Endothelial cell of umbilical vein (primary cell): ENCODE results near the gene IL36G. TPM values are rescaled to one million over a fixed set of nuclear protein-coding genes. Genes with fewer than 3 reads are reported as not detected.

Experiments used
- BruUV-seq: library from RNA; stranded (reverse); fragments of 400-500 nt; replicated peaks from 2 replicates; lab custom pipeline; 2021; lab: Mats Ljungman, UMichigan
- CTCF ChIA-PET: fragments of 300-600, 350-600 bp; sonication (Branson Sonifier 250); formaldehyde crosslinking; loops from one replicate; lab custom pipeline; 2021; ENCODE audit warnings: antibody characterized with exemption, inconsistent platforms; lab: Charles Lee
- POLR2A ChIA-PET: fragments of 300-600, 350-600 bp; sonication (Branson Sonifier 250); formaldehyde crosslinking; loops from one replicate; lab custom pipeline; 2021; ENCODE audit warnings: antibody characterized with exemption, inconsistent platforms; lab: Charles Lee
- DNase-seq: peaks from one replicate; pipeline ENCODE4 v3.0.0-alpha.2; 2011; ENCODE audit warnings: low read depth, low spot score
- FAIRE-seq: peaks from 2 replicates; lab custom pipeline; 2011; peaks lifted over from hg19 to GRCh38; lab: Jason Lieb, UNC
- H2AFZ ChIP-seq: 2 replicates; pipeline ENCODE4 v1.6.0; 2012; ENCODE audit warnings: low read depth, low read length, control low read depth, inconsistent platforms
- H3K27ac ChIP-seq: 2 replicates; pipeline ENCODE4 v1.5.1; 2011; ENCODE audit warnings: low read depth, mild to moderate bottlenecking, control low read depth, low read length, moderate library complexity; ENCODE audit not compliant: insufficient read depth
- H3K27me3 ChIP-seq, 2 experiments: 2 replicates each; pipeline versions ENCODE4 v1.6.0 to v1.6.1; 2011; ENCODE audit warnings: low read length in 2 of 2, mixed read lengths in 1 of 2; ENCODE audit not compliant: control insufficient read depth in 2 of 2, insufficient read depth in 2 of 2
- H3K36me3 ChIP-seq, 2 experiments: 2 replicates in 1 of 2; 3 replicates in 1 of 2; pipeline ENCODE4 v1.5.1; 2011; ENCODE audit warnings: low read length in 2 of 2, mild to moderate bottlenecking in 1 of 2, moderate library complexity in 1 of 2; ENCODE audit not compliant: control insufficient read depth in 2 of 2, insufficient read depth in 2 of 2; ENCODE audit errors: extremely low read depth in 1 of 2
- H3K4me1 ChIP-seq: 3 replicates; pipeline ENCODE4 v1.5.1; 2011; ENCODE audit warnings: mild to moderate bottlenecking, low read length; ENCODE audit not compliant: control insufficient read depth, insufficient read depth; ENCODE audit errors: extremely low read depth
- H3K4me2 ChIP-seq: 2 replicates; pipeline ENCODE4 v1.6.1; 2011; ENCODE audit warnings: low read length, control low read depth, mixed read lengths; ENCODE audit not compliant: insufficient read depth
- H3K4me3 ChIP-seq, 3 experiments: fragments of 200-600 bp in 1 of 3; sonication (generic), shearing (Covaris generic) in 1 of 3; replicated peaks in 1 of 3; 2 replicates each; pipeline ENCODE4 v1.5.1; 2011 to 2016; ENCODE audit warnings: control low read depth in 3 of 3, low read length in 3 of 3, mild to moderate bottlenecking in 2 of 3, inconsistent platforms in 1 of 3, low read depth in 1 of 3, moderate library complexity in 1 of 3; ENCODE audit not compliant: insufficient read depth in 1 of 3
- H3K79me2 ChIP-seq: 2 replicates; pipeline ENCODE4 v1.6.0; 2012; ENCODE audit warnings: low read length, inconsistent platforms; ENCODE audit not compliant: control insufficient read depth, insufficient read depth
- H3K9ac ChIP-seq: replicated peaks from 2 replicates; pipeline ENCODE3; 2011; ENCODE audit warnings: low read length, control low read depth; ENCODE audit not compliant: insufficient read depth; ENCODE audit errors: extremely low read depth
- H3K9me1 ChIP-seq: replicated peaks from 3 replicates; pipeline ENCODE4 v1.6.0; 2011; ENCODE audit warnings: mild to moderate bottlenecking, low read length; ENCODE audit not compliant: control insufficient read depth, insufficient read depth; ENCODE audit errors: extremely low read depth
- H3K9me3 ChIP-seq: replicated peaks from 2 replicates; pipeline ENCODE4 v1.5.1; 2012; ENCODE audit warnings: low read length, inconsistent platforms; ENCODE audit not compliant: control insufficient read depth, insufficient read depth
- H4K20me1 ChIP-seq: replicated peaks from 2 replicates; pipeline ENCODE3; 2011; ENCODE audit warnings: mild to moderate bottlenecking, low read length; ENCODE audit not compliant: control insufficient read depth, insufficient read depth; ENCODE audit errors: extremely low read depth
- CTCF ChIP-seq, 2 donors: IDR thresholded peaks; 1 replicate in 1 of 2; 2 replicates in 1 of 2; pipeline ENCODE4 v1.5.1; 2011; ENCODE audit warnings: low read length in 2 of 2, mild to moderate bottlenecking in 2 of 2, moderate library complexity in 2 of 2, control low read depth in 1 of 2, inconsistent platforms in 1 of 2, low read depth in 1 of 2; ENCODE audit not compliant: insufficient read depth in 1 of 2; ENCODE audit errors: extremely low read depth in 1 of 2
- EZH2 ChIP-seq: IDR thresholded peaks from 2 replicates; pipeline ENCODE4 v1.6.1; 2012; ENCODE audit warnings: borderline replicate concordance, low read depth, mild to moderate bottlenecking, moderate library complexity, low read length, inconsistent platforms; ENCODE audit not compliant: severe bottlenecking
- FOS ChIP-seq: IDR thresholded peaks from 2 replicates; pipeline ENCODE4 v1.6.1; 2011; ENCODE audit warnings: mild to moderate bottlenecking, low read length, moderate library complexity, borderline replicate concordance; ENCODE audit not compliant: insufficient read depth
- GATA2 ChIP-seq: IDR thresholded peaks from 2 replicates; pipeline ENCODE4 v1.7.0; 2011; ENCODE audit warnings: low read depth, mild to moderate bottlenecking, moderate library complexity, mixed read lengths, low read length; ENCODE audit not compliant: insufficient read length, insufficient read depth
- JUN ChIP-seq: IDR thresholded peaks from 2 replicates; pipeline ENCODE4 v1.6.1; 2011; ENCODE audit warnings: borderline replicate concordance, low read depth; ENCODE audit not compliant: insufficient read length, insufficient read depth
- MAX ChIP-seq: IDR thresholded peaks from 2 replicates; pipeline ENCODE4 v1.6.1; 2011; ENCODE audit not compliant: insufficient read depth, insufficient read length
- MYC ChIP-seq: IDR thresholded peaks from one replicate; pipeline ENCODE4 v1.6.1; 2011; ENCODE audit warnings: mild to moderate bottlenecking, low read depth, low read length
- POLR2A ChIP-seq: IDR thresholded peaks from 2 replicates; pipeline ENCODE4 v1.6.1; 2012; ENCODE audit warnings: low read depth, mild to moderate bottlenecking, control low read depth, low read length
- POLR2AphosphoS5 ChIP-seq: IDR thresholded peaks from 2 replicates; pipeline ENCODE4 v1.6.1; 2012; ENCODE audit warnings: low read depth, mild to moderate bottlenecking, control low read depth, low read length, moderate library complexity; ENCODE audit not compliant: insufficient read depth
- dilution Hi-C: fragments of 300-500 bp; cut with MboI; formaldehyde crosslinking; loops from one replicate; pipeline ENCODE4 v1.15.0; 2019; ENCODE audit warnings: low sequenced_read_pairs; ENCODE audit not compliant: extremely low pct_ligation_motif_present
- intact Hi-C: fragments of 100-400 bp; cut with micrococcal nuclease; formaldehyde crosslinking; loops from one replicate; pipeline ENCODE4 v1.10.0; 2022
- polyA plus RNA-seq, 4 experiments: library from polyadenylated mRNA; depleted of rRNA in 3 of 4; stranded (reverse) in 3 of 4; unstranded in 1 of 4; fragments of >200 nt; gene quantifications; 2 replicates each; pipeline versions ENCODE4 v1.2.1 to v1.2.3, GENCODE V29; 2011 to 2012; ENCODE audit warnings: missing spikeins in 1 of 4
- total RNA-seq: library from RNA; stranded (reverse); gene quantifications from 2 replicates; pipeline ENCODE4 v1.2.3, GENCODE V29; 2021

The IL36G gene
- total and polyA plus RNA-seq, 2 donors (not counting 3 experiments of a cell fraction or from before 2014, with no cell fraction given): not detected

GRCh38 chr2:113015042-113015441, 37.2 kb downstream of the IL36G start:
- Histone ChIP-seq H2AFZ (no peak overlapping the region), H3K4me2 (no peak overlapping the region), H3K36me3 (no peaks in the 10 kb centered on the region), H3K27ac (no peak overlapping the region), H3K9me1 (no peaks in the 10 kb centered on the region), H3K4me1 (no peaks in the 10 kb centered on the region), H3K9ac (no peak overlapping the region), H3K27me3 (peaks cover 0 to 6% of the 10 kb centered on the region in 2 experiments), H3K9me3 (no peaks in the 10 kb centered on the region), H4K20me1 (no peaks in the 10 kb centered on the region), H3K79me2 (no peaks in the 10 kb centered on the region), H3K4me3 (no peak overlapping the region)
- intact Hi-C loops: no loop called here
- TF ChIP-seq MYC (no peak), JUN (no peak), GATA2 (no peak), POLR2AphosphoS5 (no peak), POLR2A (no peak), FOS (no peak), CTCF (IDR thresholded peaks at IDR 0.05; ENCODE audit: extremely low read depth in 1 of 2, insufficient read depth in 1 of 2, low read depth in 1 of 2, low read length in 2 of 2) (no peak), MAX (no peak), EZH2 (no peak)
- BruUV-seq: no TSS peak
- ChIA-PET CTCF (no interaction called here), POLR2A (no interaction called here)
- dilution Hi-C loops: no loop called here
- FAIRE-seq: no peak
- DNase-seq: no peak
